Rectal smooth muscle tissue (tissue), 1 donor: ENCODE results near the gene TMEM132A.
"Not testable (repeated sequence)": the region's sequence is repeated elsewhere in the genome, so short reads cannot be mapped to it uniquely, and the experiment has no call there.

Experiments
- H3K27ac ChIP-seq: one replicate; pipeline ENCODE4 v1.7.0; 2013; ENCODE audit warnings: low read depth, low read length, inconsistent platforms
- H3K27me3 ChIP-seq: one replicate; pipeline ENCODE4 v1.7.0; 2013; ENCODE audit warnings: low read length; ENCODE audit not compliant: control insufficient read depth, insufficient read depth
- H3K36me3 ChIP-seq: one replicate; pipeline ENCODE4 v1.7.0; 2013; ENCODE audit warnings: low read length; ENCODE audit not compliant: control insufficient read depth, insufficient read depth
- H3K4me1 ChIP-seq: one replicate; pipeline ENCODE4 v1.7.0; 2013; ENCODE audit warnings: low read length; ENCODE audit not compliant: control insufficient read depth, insufficient read depth
- H3K4me3 ChIP-seq: one replicate; pipeline ENCODE4 v1.7.0; 2013; ENCODE audit warnings: low read length
- H3K9ac ChIP-seq: one replicate; pipeline ENCODE4 v1.7.0; 2013; ENCODE audit warnings: low read length

TMEM132A gene

DNA sequence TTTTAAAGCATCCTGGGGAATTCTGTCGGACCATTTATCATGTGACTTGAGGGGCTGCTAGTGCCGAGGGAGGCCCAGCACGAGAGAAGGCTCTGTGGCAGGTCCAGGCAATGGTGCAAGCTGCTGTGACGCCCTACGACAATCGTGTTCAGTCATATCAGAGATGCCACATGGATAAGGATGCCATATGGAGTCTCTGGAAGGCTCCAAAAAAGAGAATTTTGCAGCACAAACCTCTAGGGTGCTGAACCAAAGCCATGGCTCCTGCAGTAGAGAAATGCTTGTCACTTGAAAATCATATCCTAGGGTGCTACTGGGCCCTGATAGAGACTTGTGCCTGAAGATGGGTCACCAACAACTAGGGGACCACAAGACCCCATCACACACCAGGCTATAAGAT, 40.5 kb downstream of the TMEM132A start:
- Histone ChIP-seq H3K4me1 (no peaks in the 10 kb centered on the region), H3K36me3 (no peaks in the 10 kb centered on the region), H3K9ac (no peak overlapping the region), H3K27me3 (no peaks in the 10 kb centered on the region), H3K27ac (no peak overlapping the region), H3K4me3 (no peak overlapping the region)

DNA sequence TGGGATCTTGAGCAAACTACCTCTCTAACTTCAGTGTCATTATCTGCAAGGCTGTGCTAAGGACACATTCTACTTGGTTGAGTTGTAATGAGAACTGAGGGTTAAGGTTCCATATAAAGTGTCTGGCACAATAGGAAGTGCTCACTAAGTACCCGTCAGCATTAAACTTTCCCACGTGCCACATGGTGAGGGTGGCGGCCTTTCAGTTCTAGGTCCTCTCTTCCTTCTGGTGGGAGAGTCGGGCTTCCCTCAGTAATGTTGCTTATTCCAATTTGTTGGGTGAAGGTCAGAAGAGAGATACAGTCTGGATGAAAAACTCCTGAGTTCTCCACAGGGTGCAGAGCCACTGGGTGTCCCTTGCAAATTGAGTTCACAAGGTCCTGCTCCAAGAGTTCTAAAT, 42.6 kb downstream of the TMEM132A start:
- H3K4me1 ChIP-seq = no peaks in the 10 kb centered on the region
- no peaks in the 10 kb centered on the region for H3K36me3 ChIP-seq
- no peaks in the 10 kb centered on the region for H3K27me3 ChIP-seq
- no peak overlapping the region for H3K4me3 ChIP-seq
- H3K9ac ChIP-seq = no peak overlapping the region
- H3K27ac ChIP-seq = no peak overlapping the region

DNA sequence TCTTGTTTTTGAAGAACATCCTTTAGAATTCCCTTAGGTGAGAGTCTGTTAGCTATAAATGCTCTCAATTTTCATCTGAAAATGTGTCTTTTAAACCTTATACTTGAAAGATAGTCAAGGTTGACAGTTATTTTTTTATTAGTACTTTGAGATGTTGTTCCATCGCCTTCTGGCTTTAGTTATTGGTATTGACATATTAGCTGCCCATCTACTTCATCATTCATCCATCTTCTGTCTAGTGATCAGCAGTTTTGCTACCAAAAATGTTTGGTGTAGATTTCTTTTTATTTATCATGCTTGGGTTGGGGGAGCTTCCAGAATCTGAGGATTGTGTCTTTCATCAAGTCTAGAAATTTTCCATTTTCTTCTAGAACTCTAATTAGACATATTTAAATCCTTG, 44.0 kb downstream of the TMEM132A start:
- Histone ChIP-seq H3K36me3 (no peaks in the 10 kb centered on the region), H3K27me3 (no peaks in the 10 kb centered on the region), H3K27ac (no peak overlapping the region), H3K9ac (no peak overlapping the region), H3K4me3 (no peak overlapping the region), H3K4me1 (no peaks in the 10 kb centered on the region)

DNA sequence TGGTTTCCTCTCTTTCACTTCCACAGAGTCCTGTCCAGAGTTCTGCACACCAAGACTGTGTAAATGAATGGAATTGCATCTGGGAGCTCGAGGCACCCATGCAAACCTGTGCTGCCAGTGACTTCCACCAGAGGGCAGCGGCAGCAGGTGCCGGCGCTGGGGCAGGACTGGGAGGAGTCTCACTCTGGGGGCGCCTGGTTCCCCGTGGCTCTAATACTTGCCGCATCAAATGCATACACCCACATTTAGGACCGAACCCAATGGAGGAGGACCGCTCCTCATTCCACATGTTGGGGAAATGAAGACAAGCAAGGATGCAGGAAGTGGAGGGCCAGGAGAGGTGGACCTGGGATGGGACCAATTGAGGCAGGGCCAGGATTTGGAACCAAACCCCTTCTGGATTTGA, 46.1 kb downstream of the TMEM132A start:
- H3K27me3 ChIP-seq = no peaks in the 10 kb centered on the region
- H3K9ac ChIP-seq = no peak overlapping the region
- H3K36me3 ChIP-seq = no peaks in the 10 kb centered on the region
- no peak overlapping the region for H3K4me3 ChIP-seq
- H3K27ac ChIP-seq = no peak overlapping the region
- no peaks in the 10 kb centered on the region for H3K4me1 ChIP-seq

DNA sequence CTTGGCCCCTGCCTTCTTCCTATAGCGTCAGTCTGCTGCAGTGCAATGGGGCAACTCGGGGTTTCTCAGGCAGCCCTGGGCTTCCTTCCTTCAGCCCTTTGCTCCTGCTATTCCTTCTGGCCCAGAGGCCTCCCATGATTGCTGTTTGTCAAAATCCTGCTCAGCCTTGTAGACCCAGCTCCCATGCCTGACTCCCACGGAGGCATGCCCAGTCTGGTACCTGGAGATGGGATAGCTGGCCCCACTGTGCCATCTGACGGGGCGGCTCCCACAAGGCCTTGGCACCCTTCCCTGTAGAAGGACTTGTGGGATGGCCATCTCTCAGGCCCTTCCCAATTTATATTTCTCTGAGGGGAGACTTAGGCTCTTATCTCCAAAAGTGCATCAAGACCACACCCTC, 46.6 kb downstream of the TMEM132A start:
- Histone ChIP-seq H3K4me1 (no peaks in the 10 kb centered on the region), H3K27ac (no peak overlapping the region), H3K9ac (no peak overlapping the region), H3K36me3 (no peaks in the 10 kb centered on the region), H3K4me3 (no peak overlapping the region), H3K27me3 (no peaks in the 10 kb centered on the region)

DNA sequence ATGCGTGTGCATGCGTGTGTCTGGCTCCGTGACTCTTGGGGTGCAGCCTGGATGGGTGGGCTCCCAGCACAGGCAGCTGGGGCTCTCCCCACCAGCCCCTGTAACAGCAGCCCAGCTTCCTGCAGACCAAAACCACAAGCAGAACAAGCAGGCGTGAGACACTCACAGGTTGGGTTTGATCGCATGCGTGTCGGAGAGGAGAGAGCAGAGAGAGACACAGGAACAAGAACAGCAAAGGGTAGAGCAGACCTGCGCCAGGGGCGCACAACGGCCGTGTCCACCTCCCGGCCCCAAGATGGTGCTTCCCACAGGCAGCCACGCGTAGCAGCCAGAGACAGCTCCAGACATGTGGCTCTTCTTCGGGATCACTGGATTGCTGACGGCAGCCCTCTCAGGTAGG, 47.3 kb downstream of the TMEM132A start, which contains the start of gene CD6:
TSS of gene CD6 (plus strand) at position 161 of the 400 bp plus-strand sequence. CDS start at position 347, 186 bp downstream.
- Histone ChIP-seq H3K4me3 (peak within 1 kb of the TSS; percentile 47), H3K9ac (peak within 1 kb of the TSS; percentile 42), H3K27ac (no peak within 1 kb of the TSS)

DNA sequence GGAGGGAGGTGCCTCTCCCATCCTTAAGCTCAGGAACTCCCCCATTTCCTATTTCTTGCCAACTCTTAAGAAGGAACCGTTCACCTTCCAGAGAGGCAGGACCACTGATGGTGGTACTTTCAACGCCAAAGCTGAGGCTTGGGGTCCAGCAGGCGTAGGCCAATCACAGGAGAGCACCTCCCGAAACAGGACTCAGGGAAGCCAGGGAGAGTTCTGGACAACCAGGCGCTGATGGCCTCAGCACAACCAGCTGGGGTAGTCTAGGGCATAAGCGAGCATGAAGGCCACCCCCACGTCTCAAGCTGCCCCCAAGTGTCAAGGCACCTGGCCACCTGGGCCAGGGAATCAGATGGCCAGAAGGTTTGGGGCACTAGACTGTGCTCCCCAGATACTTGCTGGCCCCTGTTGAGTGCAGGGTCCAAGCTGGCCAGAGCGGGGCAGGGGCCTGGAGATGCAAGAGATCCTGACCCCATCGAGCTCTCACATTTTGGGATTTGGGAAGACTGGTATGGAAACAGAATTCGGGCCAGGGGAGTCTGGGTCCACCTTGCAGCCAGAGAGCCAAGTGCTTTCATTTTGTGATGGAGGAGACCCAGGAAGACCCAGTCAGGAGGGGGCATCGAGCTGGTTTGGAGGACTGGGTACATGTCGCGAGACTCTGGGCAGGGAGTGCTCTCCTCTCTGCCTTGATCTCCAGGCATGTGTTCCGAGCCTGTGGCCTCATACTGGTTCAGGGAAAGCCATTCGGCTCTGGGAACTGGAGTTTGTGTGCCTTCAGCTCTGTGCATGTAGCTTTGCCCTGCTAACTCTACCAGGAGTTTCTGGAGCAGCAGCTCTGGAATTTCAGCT, 48.1 kb downstream of the TMEM132A start:
- H3K36me3 ChIP-seq = no peaks in the 10 kb centered on the region
- H3K9ac ChIP-seq = peak overlapping the region; percentile 42
- H3K27ac ChIP-seq = no peak overlapping the region
- peak overlapping the region; percentile 47 for H3K4me3 ChIP-seq
- no peaks in the 10 kb centered on the region for H3K4me1 ChIP-seq
- H3K27me3 ChIP-seq = no peaks in the 10 kb centered on the region

More for the DNA sequence above, 47.3 kb downstream of the TMEM132A start, which contains the start of gene CD6:
- Histone ChIP-seq H3K4me1 (no peaks in the 10 kb centered on the region), H3K36me3 (no peaks in the 10 kb centered on the region), H3K27me3 (no peaks in the 10 kb centered on the region)

DNA sequence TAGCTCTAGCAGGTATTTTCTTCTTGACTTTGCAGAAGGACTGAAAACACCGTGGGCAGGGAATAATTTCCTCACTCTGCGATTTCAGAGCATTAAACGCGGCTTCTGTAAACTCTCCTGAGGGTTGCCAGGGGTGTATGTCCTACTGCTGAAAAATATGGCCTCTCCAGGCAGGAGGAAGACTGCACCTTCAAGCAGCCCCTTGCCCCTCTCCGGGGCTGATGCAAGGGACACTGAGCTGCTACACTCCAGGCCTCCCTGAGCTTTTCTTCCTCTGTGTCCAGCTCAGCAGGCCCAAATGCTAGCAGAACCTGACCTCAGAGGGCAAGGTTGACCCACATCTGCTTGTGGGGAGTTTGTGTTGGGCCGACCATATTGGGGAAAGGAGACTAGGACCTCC, 49.4 kb downstream of the TMEM132A start:
- Histone ChIP-seq H3K4me3 (no peak overlapping the region), H3K9ac (no peak overlapping the region), H3K36me3 (no peaks in the 10 kb centered on the region), H3K27me3 (no peaks in the 10 kb centered on the region), H3K27ac (no peak overlapping the region), H3K4me1 (no peaks in the 10 kb centered on the region)

DNA sequence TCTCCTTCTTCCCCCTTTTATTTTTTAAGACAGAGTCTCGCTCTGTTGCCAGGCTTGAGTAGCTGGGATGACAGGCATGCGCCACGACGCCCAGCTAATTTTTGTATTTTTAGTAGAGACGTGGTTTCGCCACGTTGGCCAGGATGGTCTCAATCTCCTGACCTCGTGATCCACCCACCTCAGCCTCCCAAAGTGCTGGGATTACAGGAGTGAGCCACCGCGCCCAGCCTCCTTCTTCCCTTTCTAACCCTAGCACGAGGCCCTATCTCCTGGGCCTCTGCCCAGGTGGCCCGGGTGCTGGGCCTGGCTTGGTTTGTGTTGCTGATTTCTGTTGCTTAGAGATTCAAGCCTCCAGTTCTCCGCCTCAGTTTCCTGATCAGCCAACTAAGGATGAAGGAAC, 50.1 kb downstream of the TMEM132A start:
- not testable (repeated sequence) for H3K4me3 ChIP-seq, H3K27me3 ChIP-seq, H3K27ac ChIP-seq, H3K9ac ChIP-seq, H3K36me3 ChIP-seq, H3K4me1 ChIP-seq

DNA sequence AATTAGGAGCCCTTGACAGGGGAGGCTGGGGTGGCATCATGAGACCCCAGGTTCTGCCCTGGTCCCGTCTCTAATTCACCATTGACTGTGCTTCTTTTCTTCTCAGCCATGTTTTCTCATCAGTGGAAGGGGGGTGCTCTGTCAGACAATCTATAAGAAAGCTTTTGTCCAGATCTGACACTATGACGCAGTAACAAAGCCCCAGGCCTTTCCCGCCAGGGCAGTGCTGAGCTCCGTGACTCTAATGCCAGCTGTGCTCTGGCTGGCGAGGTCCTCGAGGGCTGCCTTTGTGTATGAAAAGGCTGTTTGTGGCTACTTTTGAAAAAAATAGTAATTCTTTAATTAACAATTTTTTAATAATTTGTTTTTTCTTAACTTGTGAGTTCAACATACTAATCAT, 50.5 kb downstream of the TMEM132A start:
- H3K4me3 ChIP-seq = no peak overlapping the region
- no peaks in the 10 kb centered on the region for H3K27me3 ChIP-seq
- H3K4me1 ChIP-seq = no peaks in the 10 kb centered on the region
- H3K9ac ChIP-seq = no peak overlapping the region
- H3K27ac ChIP-seq = no peak overlapping the region
- no peaks in the 10 kb centered on the region for H3K36me3 ChIP-seq

DNA sequence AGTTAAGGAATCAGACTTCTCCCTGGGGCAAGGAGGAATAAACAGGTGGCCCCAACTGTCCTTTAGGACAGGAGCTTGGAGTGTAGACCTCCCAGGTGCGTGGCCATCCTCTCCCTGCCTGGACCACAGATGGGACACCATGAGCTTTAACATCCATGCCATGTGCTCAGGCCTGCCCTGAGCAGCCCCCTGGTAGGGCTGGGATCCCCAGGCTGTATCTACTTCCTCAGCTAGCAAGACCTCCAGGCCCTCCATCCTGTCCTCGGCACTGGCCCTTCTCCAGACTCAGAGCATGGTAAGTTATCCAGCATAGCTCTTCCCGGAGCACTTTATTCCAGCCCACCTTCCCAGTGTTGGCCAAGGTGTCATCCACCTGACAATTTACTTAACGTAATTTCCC, 53.0 kb downstream of the TMEM132A start:
- no peak overlapping the region for H3K27ac ChIP-seq

DNA sequence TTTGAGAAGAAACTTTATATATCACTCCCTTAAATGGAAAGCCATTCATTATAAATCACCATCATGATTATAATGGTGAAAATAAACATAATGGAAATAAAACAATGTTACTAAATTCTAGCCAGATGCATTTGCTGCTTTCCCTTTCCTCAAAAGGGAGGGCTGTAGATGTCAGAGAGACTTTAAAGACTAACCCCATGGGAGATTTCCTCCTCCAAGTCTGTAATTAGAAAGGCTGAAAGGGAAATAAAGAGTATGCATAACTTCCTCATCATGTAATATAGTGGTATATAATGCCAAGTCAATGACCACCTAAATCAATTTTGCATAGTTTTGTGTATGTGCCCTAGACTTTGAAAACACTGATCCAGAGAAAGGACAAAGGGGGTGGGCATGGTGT, 53.6 kb downstream of the TMEM132A start:
- no peak overlapping the region for H3K9ac ChIP-seq
- H3K27ac ChIP-seq = no peak overlapping the region
- H3K27me3 ChIP-seq = no peaks in the 10 kb centered on the region
- no peak overlapping the region for H3K4me3 ChIP-seq
- H3K36me3 ChIP-seq = no peaks in the 10 kb centered on the region
- no peaks in the 10 kb centered on the region for H3K4me1 ChIP-seq

More for the DNA sequence above, 53.0 kb downstream of the TMEM132A start:
- Histone ChIP-seq H3K4me1 (no peaks in the 10 kb centered on the region), H3K27me3 (no peaks in the 10 kb centered on the region), H3K4me3 (no peak overlapping the region), H3K36me3 (no peaks in the 10 kb centered on the region), H3K9ac (no peak overlapping the region)
